ENCODE measurements around the gene MEF2B.

The MEF2B gene

GRCh38 chr19:19145281-19145680 lies 24.8 kb downstream of the MEF2B start:
- no peaks in the 10 kb centered on the region for H3K27me3 ChIP-seq
- intact Hi-C loops (cut with DNase I; ENCODE audit: low total_unique reads): no loop called here
- no peak overlapping the region for H3K27ac ChIP-seq
- DNase-seq: no peak
- no peak overlapping the region for H3K4me3 ChIP-seq
- H3K36me3 ChIP-seq: peaks cover 6 to 36% (median 6%) of the 10 kb centered on the region in 3 donors
- peaks cover 0 to 10% (median 8%) of the 10 kb centered on the region in 4 donors for H3K4me1 ChIP-seq
- TF ChIP-seq CTCF (IDR thresholded peaks at IDR 0.05): no peak
- no peaks in the 10 kb centered on the region for H3K9me3 ChIP-seq

- DNase-seq: no peak
- Histone ChIP-seq H3K27me3 (no peaks in the 10 kb centered on the region), H3K4me3 (no peak overlapping the region), H3K27ac (no peak overlapping the region), H3K36me3 (peaks cover 0 to 11% (median 0%) of the 10 kb centered on the region in 3 donors), H3K4me1 (peaks cover 0 to 16% (median 13%) of the 10 kb centered on the region in 4 donors), H3K9me3 (no peaks in the 10 kb centered on the region)
- no peak for TF ChIP-seq CTCF (IDR thresholded peaks at IDR 0.05)
- intact Hi-C loops (cut with DNase I; ENCODE audit: low total_unique reads): no loop called here
These were observed 27.7 kb downstream of the MEF2B start for GRCh38 chr19:19142347-19142746.

GRCh38 chr19:19140476-19140875 lies 29.6 kb downstream of the MEF2B start:
- H3K27me3 ChIP-seq: no peaks in the 10 kb centered on the region
- no peaks in the 10 kb centered on the region for H3K36me3 ChIP-seq
- H3K4me3 ChIP-seq: no peak overlapping the region
- H3K4me1 ChIP-seq: peaks cover 0 to 13% (median 8%) of the 10 kb centered on the region in 4 donors
- intact Hi-C loops (cut with DNase I; ENCODE audit: low total_unique reads): no loop called here
- no peak for DNase-seq
- H3K27ac ChIP-seq: no peak overlapping the region
- no peaks in the 10 kb centered on the region for H3K9me3 ChIP-seq
- TF ChIP-seq CTCF (IDR thresholded peaks at IDR 0.05): no peak

GRCh38 chr19:19139876-19140229 lies 30.2 kb downstream of the MEF2B start:
- no peak overlapping the region for H3K4me3 ChIP-seq
- DNase-seq: no peak
- TF ChIP-seq CTCF (IDR thresholded peaks at IDR 0.05): no peak

GRCh38 chr19:19138109-19138981 lies 31.7 kb downstream of the MEF2B start, which contains the start of gene TMEM161A:
Gene TMEM161A (minus strand): TSS chr19:19138478. CDS start chr19:19138428, 50 bp downstream.
- H3K27ac ChIP-seq: peak within 1 kb of the TSS; percentile 78 to 84
- peak in 1 of 2 experiments; percentile 7 for TF ChIP-seq CTCF (IDR thresholded peaks at IDR 0.05)
- intact Hi-C loops (cut with DNase I; ENCODE audit: low total_unique reads): loop anchor here (5.0 kb wide), 1 partner anchor 86 kb away; no protein-coding TSS in a partner anchor

More at GRCh38 chr19:19139876-19140229, 30.2 kb downstream of the MEF2B start:
- Histone ChIP-seq H3K36me3 (no peaks in the 10 kb centered on the region), H3K9me3 (no peaks in the 10 kb centered on the region), H3K4me1 (peaks cover 0 to 14% (median 8%) of the 10 kb centered on the region in 4 donors), H3K27me3 (no peaks in the 10 kb centered on the region), H3K27ac (no peak overlapping the region)
- intact Hi-C loops (cut with DNase I; ENCODE audit: low total_unique reads): loop anchor here (5.0 kb wide), 1 partner anchor 88 kb away; no protein-coding TSS in a partner anchor

More at GRCh38 chr19:19138109-19138981, 31.7 kb downstream of the MEF2B start, which contains the start of gene TMEM161A:
- Histone ChIP-seq H3K27me3 (no peaks in the 10 kb centered on the region), H3K9me3 (no peaks in the 10 kb centered on the region), H3K4me1 (peaks cover 0 to 18% (median 8%) of the 10 kb centered on the region in 4 donors), H3K4me3 (peak within 1 kb of the TSS; percentile 79 to 82), H3K36me3 (no peaks in the 10 kb centered on the region)
- peak; percentile 97 to 99 for DNase-seq
